ENCODE data around the gene CARS1. TPM values are rescaled to one million over a fixed set of nuclear protein-coding genes. Genes with fewer than 3 reads are reported as not detected.

Gene CARS1
- polyA plus RNA-seq, 1 of the 3 experiments (the other 2 are of a cell fraction): 52.1 TPM

- TF ChIP-seq, protein P1, sequence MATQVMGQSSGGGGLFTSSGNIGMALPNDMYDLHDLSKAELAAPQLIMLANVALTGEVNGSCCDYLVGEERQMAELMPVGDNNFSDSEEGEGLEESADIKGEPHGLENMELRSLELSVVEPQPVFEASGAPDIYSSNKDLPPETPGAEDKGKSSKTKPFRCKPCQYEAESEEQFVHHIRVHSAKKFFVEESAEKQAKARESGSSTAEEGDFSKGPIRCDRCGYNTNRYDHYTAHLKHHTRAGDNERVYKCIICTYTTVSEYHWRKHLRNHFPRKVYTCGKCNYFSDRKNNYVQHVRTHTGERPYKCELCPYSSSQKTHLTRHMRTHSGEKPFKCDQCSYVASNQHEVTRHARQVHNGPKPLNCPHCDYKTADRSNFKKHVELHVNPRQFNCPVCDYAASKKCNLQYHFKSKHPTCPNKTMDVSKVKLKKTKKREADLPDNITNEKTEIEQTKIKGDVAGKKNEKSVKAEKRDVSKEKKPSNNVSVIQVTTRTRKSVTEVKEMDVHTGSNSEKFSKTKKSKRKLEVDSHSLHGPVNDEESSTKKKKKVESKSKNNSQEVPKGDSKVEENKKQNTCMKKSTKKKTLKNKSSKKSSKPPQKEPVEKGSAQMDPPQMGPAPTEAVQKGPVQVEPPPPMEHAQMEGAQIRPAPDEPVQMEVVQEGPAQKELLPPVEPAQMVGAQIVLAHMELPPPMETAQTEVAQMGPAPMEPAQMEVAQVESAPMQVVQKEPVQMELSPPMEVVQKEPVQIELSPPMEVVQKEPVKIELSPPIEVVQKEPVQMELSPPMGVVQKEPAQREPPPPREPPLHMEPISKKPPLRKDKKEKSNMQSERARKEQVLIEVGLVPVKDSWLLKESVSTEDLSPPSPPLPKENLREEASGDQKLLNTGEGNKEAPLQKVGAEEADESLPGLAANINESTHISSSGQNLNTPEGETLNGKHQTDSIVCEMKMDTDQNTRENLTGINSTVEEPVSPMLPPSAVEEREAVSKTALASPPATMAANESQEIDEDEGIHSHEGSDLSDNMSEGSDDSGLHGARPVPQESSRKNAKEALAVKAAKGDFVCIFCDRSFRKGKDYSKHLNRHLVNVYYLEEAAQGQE (IDR thresholded peaks at IDR 0.05; ENCODE audit: low read depth, low read length): no peak
Measured at GRCh38 chr11:3089236-3090061, 32.2 kb upstream of the CARS1 start (continued).

- Histone ChIP-seq H3K9me2 (no peaks in the 10 kb centered on the region), H3K79me2 (ENCODE audit: insufficient read depth) (no peaks in the 10 kb centered on the region), H3K4me3 (ENCODE audit: low read depth in 2 of 2, low read length in 1 of 2) (no peak overlapping the region), H3K27me3 (ENCODE audit: insufficient read depth) (no peaks in the 10 kb centered on the region), H3K9ac (no peak overlapping the region), H3K4me2 (no peak overlapping the region), H2AFZ (ENCODE audit: low read depth) (no peak overlapping the region), H3K36me3 (replicated peaks in 1 of 2; ENCODE audit: control insufficient read depth in 1 of 2, insufficient read depth in 2 of 2, low read length in 1 of 2) (peaks cover 0 to 2% of the 10 kb centered on the region in 2 experiments), H3K4me1 (ENCODE audit: control insufficient read depth in 1 of 2, insufficient read depth in 2 of 2, low read depth in 1 of 2, low read length in 1 of 2) (peaks cover 0 to 3% of the 10 kb centered on the region in 2 experiments; a peak in 1 of 4 replicates), H3K9me3 (no peaks in the 10 kb centered on the region), H4K20me1 (ENCODE audit: insufficient read depth) (0 out of 2 replicates have a peak, but pooled peaks cover 5% of the 10 kb centered on the region), H3K27ac (ENCODE audit: low read depth in 2 of 2, low read length in 1 of 2) (no peak overlapping the region), H3F3A (replicated peaks; ENCODE audit: insufficient read depth) (no peaks in the 10 kb centered on the region)
- CTCF ChIA-PET: interaction anchor here (0.9 to 13.1 kb wide), 9 partner anchors 17 to 253 kb away, joined by 3 to 403 read pairs (median 4); partner anchors contain the start of gene PHLDA2
- no peak for TF ChIP-seq YY1 (IDR thresholded peaks at IDR 0.05; ENCODE audit: low read depth)
- no peak for DNase-seq
- POLR2A ChIA-PET: no interaction called here
- 90% methylated on average over 12 of the region's 14 CpGs for WGBS (ENCODE audit: low lambda C conversion rate)
Measured at GRCh38 chr11:3088806-3089205, 31.6 kb upstream of the CARS1 start.

GRCh38 chr11:3087821-3088800 lies 30.9 kb upstream of the CARS1 start:
- no peak overlapping the region for H3K27ac ChIP-seq (ENCODE audit: low read depth in 2 of 2, low read length in 1 of 2)
- H3K9ac ChIP-seq: no peak overlapping the region
- H3K9me3 ChIP-seq: no peaks in the 10 kb centered on the region
- peak; percentile 29 for DNase-seq
- no peaks in the 10 kb centered on the region for H3K9me2 ChIP-seq
- 87% methylated on average over 13 of the region's 24 CpGs for WGBS (ENCODE audit: low lambda C conversion rate)
- peaks cover 0 to 3% of the 10 kb centered on the region in 2 experiments; a peak in 1 of 4 replicates for H3K4me1 ChIP-seq (ENCODE audit: control insufficient read depth in 1 of 2, insufficient read depth in 2 of 2, low read depth in 1 of 2, low read length in 1 of 2)
- no peaks in the 10 kb centered on the region for H3K27me3 ChIP-seq (ENCODE audit: insufficient read depth)
- ChIA-PET CTCF (interaction anchor here (0.9 to 13.1 kb wide), 8 partner anchors 17 to 253 kb away, joined by 3 to 403 read pairs (median 4); partner anchors contain the start of gene PHLDA2), POLR2A (no interaction called here)
- no peak for TF ChIP-seq MXI1 (IDR thresholded peaks at IDR 0.05; ENCODE audit: low read depth, low read length)
- no peak for TF ChIP-seq TCF12 (IDR thresholded peaks at IDR 0.05)
- no peak for TF ChIP-seq MAX (IDR thresholded peaks at IDR 0.05; ENCODE audit: low read depth)
- TF ChIP-seq FOSL2 (IDR thresholded peaks at IDR 0.05; ENCODE audit: borderline replicate concordance, low read depth): no peak
- no peaks in the 10 kb centered on the region for H3F3A ChIP-seq (replicated peaks; ENCODE audit: insufficient read depth)
- H3K36me3 ChIP-seq (replicated peaks in 1 of 2; ENCODE audit: control insufficient read depth in 1 of 2, insufficient read depth in 2 of 2, low read length in 1 of 2): peaks cover 0 to 2% of the 10 kb centered on the region in 2 experiments
- no peak overlapping the region for H2AFZ ChIP-seq (ENCODE audit: low read depth)
- H3K79me2 ChIP-seq (ENCODE audit: insufficient read depth): no peaks in the 10 kb centered on the region
- 0 out of 2 replicates have a peak, but pooled peaks cover 5% of the 10 kb centered on the region for H4K20me1 ChIP-seq (ENCODE audit: insufficient read depth)
- H3K4me3 ChIP-seq (ENCODE audit: low read depth in 2 of 2, low read length in 1 of 2): no peak overlapping the region
- no peak overlapping the region for H3K4me2 ChIP-seq
